GM18861 (cell line): ENCODE data around the gene NSUN4.

Source experiments
- ATAC-seq: cut with Tn5 transposase; IDR thresholded peaks from one replicate; pipeline ENCODE4 v1.9.1; 2021; ENCODE audit not compliant: unreplicated experiment

Gene NSUN4

GRCh38 chr1:46404482-46405196, 64.0 kb downstream of the NSUN4 start:
- no peak for ATAC-seq

DNA sequence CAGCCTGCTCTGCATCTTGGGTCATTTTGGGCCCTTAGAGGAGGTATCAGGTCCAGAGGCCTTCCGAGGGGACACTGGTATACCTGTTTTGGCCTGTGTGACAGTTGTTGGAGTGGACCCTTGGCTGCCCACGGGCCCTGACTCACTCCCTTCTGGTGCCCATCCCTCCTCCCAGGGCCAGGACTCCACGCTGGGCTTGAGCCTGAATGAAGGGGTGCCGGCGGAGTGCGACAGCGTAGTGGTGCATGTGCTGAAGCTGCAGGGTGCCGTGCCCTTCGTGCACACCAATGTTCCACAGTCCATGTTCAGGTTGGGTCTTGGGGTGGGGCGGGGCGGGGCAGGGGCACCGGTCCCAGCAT, 64.6 kb downstream of the NSUN4 start:
- ATAC-seq: no peak

DNA sequence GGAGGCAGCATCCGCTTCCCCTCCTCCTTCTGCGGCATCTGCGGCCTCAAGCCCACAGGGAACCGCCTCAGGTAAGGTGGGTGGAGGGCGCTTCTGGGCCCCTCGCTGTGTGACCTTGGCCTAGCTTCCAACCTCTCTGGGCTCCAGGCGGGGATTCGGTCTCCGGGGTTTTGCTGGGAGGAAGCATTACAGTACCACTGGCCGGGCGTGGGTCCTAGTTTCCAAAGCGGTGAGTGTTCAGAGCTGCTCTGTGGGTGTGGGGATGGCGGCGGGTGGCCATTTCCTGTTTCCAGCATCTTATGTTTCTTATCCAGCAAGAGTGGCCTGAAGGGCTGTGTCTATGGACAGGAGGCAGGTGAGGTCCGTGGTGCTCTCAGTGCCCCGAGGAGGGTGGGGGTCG, 65.1 kb downstream of the NSUN4 start:
- no peak for ATAC-seq

GRCh38 chr1:46406881-46407608, 66.4 kb downstream of the NSUN4 start:
- ATAC-seq: no peak

GRCh38 chr1:46407636-46408035, 67.0 kb downstream of the NSUN4 start:
- ATAC-seq: no peak

- ATAC-seq: no peak
Observed at GRCh38 chr1:46408356-46409062, 67.9 kb downstream of the NSUN4 start.

DNA sequence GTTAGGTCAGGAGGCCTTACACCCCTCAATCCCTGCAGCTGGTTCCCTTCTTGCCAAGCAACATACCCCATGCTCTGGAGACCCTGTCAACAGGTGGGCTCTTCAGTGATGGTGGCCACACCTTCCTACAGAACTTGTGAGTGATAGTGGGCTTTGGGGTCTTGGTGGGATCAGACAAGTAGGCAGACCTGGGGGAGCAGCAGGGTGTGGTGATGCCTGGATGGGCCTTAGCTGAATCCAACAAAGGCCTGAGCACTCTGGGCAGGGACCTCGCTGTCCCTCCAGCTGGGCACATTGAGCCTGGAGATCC, 68.4 kb downstream of the NSUN4 start:
- ATAC-seq: no peak

- no peak for ATAC-seq
Observed at GRCh38 chr1:46410156-46411009, 69.8 kb downstream of the NSUN4 start.

- ATAC-seq: no peak
Observed at GRCh38 chr1:46411010-46411405, 70.4 kb downstream of the NSUN4 start.
